GM18870 (cell line): ENCODE measurements around the gene SOCS6.
A peak's percentile ranks its signal among the peaks of the same experiment; 100 is the strongest.
"Not testable (repeated sequence)": the region's sequence is repeated elsewhere in the genome, so short reads cannot be mapped to it uniquely, and the experiment has no call there.

ENCODE experiments used
- ATAC-seq: cut with Tn5 transposase; IDR thresholded peaks from one replicate; pipeline ENCODE4 v1.9.1; 2021; ENCODE audit warnings: moderate library complexity; ENCODE audit not compliant: unreplicated experiment

The SOCS6 gene

GRCh38 chr18:70288851-70289328, at the start of gene SOCS6:
Gene SOCS6, plus strand, starts transcription at chr18:70289045. Its CDS starts 35,624 bp downstream, at chr18:70324669.
- ATAC-seq = peak; percentile 44

DNA sequence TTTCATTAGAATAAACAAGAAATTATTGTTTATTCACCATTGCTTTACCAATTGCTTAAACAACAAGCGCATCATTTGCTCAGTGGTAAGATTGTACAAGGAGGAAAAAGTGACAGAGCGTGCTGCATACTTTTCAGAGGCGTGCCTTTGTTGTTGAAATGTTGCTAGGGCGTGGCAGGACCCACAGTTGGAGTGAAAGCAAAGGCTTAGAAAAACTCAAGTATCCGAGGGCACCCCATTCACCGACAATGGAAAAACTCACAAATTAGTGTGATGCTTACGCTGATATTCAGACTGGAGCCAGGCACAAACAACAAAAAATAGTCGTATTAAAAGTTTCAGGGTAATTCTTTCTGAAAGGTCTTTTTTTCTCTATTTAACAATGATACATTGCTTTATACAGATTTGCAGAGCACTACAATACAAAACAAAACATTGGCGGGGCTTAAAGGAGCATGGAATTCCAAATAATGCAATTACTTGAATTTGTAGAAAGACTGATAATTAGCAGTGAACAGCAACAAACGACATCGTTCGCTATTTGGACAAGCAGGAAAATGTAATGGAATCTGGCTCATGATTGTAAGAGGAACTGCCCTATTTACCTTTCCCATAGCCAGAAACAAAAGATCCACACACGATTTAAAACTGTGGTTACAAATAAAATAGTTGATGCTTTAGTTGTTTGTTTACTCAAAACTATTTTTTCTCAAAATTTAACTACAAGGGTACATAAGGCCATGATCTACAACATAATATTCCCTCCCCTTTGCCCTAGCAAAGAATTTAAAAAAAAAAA, 45.5 kb upstream of the SOCS6 start:
- no peak for ATAC-seq

- ATAC-seq = no peak
Observed at GRCh38 chr18:70246061-70246466, 42.8 kb upstream of the SOCS6 start.

DNA sequence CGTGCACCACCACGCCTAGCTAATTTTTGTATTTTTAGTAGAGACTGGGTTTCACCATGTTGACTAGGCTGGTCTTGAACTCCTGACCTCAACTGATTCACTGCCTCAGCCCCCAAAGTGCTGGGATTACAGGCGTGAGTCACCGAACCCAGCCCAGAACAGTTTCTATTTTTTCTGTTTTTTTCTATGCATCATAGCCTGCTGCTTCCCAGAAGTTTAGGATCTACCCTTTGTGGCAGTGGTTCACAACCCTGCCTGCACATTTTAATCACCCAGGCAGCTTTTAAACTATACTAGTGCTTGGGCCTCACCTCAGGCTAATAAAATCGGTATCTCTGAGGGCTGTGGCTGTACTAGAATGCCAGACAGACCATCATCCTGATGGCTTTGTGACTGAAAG, 39.7 kb upstream of the SOCS6 start:
- ATAC-seq = no peak

- ATAC-seq = not testable (repeated sequence)
Observed at GRCh38 chr18:70249861-70250260, 39.0 kb upstream of the SOCS6 start.

GRCh38 chr18:70250781-70251180, 38.1 kb upstream of the SOCS6 start:
- ATAC-seq = no peak

DNA sequence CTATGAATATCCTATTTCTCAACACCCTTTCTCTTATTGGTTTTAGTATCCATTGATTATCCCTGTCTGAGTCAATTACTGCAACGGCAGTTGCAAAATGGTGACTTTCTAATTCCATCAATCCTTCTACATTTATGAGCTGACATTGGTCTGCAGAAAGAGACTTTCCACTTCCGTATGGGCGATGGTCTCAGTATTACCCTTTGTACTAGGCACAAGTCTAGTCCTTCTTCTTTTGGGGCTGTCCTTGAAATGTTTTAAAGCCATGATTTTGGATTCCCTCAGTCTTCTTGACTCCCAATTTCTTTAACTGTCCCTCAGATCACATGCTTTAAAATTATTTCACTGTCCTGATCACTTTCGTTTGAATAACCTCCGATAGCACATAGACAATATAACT, 32.7 kb upstream of the SOCS6 start:
- ATAC-seq = no peak

- no peak for ATAC-seq
Observed at GRCh38 chr18:70256994-70257393, 31.9 kb upstream of the SOCS6 start.

DNA sequence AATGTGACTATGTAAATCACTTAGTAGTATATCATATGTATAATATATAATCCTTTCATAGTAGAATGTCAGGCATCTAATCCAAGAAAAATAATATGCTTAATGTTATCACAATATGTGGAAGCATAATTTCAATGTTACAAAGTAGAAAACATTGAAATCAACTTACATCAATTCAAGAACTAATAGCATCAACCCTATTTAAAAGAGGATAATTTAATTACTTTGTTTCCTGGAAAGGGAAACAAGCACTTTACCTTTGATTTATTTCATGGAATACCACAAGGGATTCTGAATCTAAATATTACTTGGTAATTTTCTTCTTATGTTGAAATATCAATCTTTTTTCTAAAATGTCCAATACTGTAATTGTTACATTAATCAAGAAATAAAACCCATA, 30.6 kb upstream of the SOCS6 start:
- no peak for ATAC-seq

DNA sequence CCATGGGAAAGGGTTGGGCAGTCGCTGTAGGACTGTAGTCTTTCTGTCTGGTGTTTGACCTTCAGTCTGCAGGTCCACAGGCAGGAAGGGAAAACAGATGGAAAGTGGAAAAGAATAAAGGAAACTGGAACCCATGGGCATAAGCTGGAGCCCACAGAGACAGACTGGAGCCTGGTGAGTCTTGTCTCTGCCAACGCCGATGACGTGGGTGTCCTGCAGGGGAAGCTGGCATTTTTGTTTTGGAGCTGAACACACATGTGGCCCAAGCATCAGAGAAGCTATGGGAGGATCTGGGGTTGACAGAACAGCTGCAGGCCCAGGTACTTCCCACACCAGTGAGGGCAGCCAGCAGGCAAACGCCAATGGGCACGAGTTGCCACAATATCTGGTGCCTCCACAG, 28.2 kb upstream of the SOCS6 start:
- ATAC-seq = no peak

DNA sequence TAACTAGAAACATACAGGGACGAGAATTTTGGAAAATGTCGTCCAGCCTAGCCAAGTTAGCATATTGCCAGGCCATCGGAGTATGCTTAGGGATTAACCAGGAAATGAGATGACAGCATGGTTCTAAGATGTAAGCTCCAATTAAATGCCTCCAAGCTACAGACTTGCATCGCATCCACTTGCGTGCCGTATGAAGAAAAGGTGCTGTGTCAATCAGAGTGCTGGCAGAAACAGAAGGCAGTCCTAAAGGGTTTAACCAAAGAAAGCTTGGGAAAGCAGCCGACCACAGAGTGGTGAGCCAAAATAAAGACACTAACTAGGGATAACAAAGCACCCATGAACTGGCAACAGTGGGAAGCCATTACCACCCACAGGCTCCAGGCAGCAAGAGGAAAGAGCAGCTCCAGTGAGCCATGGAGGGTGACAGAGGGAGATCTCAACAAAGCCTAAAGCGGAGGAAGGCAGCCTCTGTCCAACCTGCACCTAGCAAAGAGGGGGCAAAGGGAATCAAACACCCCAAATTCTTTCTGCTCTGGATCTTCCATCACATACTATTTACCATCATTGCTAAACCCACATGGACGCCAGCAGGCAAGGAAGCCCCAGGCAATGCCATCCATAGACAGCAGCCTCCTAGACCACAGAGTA, 27.6 kb upstream of the SOCS6 start:
- no peak for ATAC-seq

DNA sequence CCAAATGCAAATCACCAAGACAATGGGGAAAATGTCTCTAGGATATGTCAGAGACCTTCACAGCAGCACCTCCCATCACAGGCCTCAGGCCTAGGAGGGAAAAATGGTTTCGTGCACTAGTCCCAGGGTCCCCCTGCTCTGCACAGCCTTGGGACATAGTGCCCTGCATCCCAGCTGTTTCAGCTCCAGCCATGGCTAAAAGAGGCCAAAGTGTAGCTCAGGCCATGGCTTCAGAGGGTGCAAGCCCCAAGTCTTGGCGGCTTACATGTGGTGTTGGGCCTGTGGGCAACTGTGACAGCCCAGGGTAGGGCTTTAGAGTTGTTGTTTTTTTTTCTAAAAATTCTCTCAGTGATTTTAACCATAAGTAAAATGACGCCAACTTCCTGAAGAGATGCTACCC, 25.5 kb upstream of the SOCS6 start:
- ATAC-seq = no peak

DNA sequence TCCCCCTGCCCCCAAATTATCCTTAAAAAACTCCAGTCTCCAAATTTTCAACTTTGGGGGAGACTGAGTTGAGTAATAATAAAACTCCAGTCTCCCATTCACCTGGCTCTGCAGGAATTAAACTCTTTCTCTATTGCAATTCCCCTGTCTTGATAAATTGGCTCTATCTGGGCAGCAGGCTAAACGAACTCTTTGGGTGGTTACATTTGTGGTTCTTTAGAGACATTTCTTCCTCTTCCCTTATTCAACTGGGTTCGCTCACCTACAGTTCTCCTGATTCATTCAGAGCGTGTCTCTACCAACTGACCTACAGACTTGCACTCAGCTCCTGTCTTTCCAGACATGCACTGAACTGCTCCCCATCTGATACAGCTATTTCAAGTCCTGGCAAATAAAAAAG, 17.1 kb upstream of the SOCS6 start:
- no peak for ATAC-seq

DNA sequence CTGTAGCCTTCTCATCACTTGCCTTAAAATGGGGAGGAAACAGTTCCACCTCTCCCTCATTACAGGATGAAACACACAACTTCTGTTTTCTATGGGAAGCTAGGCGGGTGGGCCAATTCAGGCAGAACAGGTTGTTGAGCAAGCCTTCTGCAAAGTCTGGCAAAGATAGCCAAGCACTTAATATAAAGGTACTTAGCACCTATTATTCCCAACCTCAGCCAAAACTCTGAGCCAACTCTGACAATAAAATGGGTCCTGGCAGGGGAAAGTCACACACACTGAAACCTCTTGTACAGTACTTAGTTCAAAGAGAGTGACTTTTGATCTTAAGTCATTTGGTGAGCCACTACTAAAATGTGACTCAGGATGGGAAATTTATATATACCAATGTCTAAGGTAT, 15.8 kb upstream of the SOCS6 start:
- no peak for ATAC-seq

DNA sequence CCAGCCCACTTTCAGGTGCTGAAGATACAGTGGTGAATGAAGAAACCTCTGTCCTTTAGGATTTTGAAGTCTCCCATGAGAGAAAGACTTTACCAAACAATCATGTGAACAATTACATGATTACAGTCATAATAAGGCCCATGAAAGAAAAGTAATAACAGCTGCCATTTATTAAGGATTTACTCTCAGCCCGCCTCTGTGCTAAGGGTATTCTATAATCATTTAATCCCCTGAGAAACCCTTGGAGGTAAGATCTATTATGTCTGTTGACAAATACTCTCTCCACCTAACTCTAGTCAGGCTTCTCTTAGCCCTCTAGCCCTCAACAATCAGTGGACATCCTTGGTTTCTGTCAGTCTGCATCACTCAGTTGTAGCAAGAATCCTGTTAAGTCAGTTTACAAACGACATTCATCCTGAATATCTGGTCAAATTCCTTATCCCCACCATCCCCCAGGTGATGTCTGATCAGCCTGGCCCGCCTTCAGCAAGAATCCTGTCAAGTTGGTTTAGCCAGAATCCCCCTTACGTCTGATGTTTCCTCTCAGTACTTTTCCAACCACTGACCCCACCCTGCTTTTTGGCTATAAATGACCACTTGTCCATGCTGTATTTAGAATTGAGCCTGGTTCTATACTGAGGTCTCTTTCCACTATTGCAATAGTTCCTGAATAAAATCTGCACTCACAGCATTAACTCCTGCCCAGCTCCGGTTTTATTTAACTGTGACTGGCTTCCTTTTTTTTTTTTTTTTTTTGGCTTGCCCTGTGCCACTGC, 12.2 kb upstream of the SOCS6 start:
- ATAC-seq = no peak

DNA sequence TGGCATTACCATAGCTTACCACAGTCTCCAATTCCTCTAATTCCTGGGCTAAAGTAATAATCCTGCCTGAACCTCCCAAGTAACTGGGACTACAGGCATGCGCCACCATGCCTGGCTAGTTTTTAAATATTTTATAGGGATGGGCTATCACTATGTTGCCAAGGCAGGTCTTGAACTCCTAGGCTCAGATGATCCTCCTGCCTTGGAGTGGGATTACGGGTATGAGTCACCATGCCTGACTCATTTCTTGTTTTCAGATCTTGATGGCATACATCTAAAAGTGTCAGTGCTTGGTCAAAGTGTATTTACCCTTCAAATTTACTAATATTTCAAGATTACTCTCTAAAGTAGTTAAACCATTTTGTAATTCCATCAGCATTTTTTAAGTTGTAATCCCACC, 9.4 kb upstream of the SOCS6 start:
- ATAC-seq = peak; percentile 48

- ATAC-seq = no peak
Observed at GRCh38 chr18:70280007-70280925, 8.6 kb upstream of the SOCS6 start.

- no peak for ATAC-seq
Observed at GRCh38 chr18:70284976-70285620, 3.7 kb upstream of the SOCS6 start.

GRCh38 chr18:70287731-70288130, 1.1 kb upstream of the SOCS6 start:
- ATAC-seq = no peak
